HK-2 (cell line): ENCODE data around the gene WDR27.
"Not testable (repeated sequence)": the region's sequence is repeated elsewhere in the genome, so short reads cannot be mapped to it uniquely, and the experiment has no call there.

ENCODE experiments used
- DNase-seq: peaks from one replicate; pipeline ENCODE4 v3.0.0-alpha.2; 2018; ENCODE audit not compliant: unreplicated experiment

Gene WDR27

GRCh38 chr6:169441292-169441691, 260.5 kb downstream of the WDR27 start:
- no peak for DNase-seq

- no peak for DNase-seq
Observed at GRCh38 chr6:169439710-169440109, 262.1 kb downstream of the WDR27 start.

DNA sequence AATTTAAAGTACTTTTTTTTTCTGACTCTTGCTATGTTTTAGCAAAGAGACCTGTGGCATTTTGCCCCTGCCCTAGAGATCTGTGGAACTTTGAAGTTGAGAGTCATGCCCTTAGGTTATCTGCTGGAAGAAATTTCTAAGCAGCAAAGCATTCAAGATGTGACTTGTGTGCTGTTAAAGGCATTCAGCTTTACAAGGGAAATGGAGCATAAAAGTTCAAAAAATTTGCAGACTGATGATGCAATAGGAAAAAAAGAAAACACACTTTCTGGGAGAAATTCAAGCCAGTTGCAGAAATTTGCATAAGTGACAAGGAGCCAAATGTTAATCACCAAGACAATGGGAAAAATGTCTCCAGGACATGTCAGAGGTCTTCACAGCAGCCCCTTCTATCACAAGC, 267.3 kb downstream of the WDR27 start:
- DNase-seq: not testable (repeated sequence)

DNA sequence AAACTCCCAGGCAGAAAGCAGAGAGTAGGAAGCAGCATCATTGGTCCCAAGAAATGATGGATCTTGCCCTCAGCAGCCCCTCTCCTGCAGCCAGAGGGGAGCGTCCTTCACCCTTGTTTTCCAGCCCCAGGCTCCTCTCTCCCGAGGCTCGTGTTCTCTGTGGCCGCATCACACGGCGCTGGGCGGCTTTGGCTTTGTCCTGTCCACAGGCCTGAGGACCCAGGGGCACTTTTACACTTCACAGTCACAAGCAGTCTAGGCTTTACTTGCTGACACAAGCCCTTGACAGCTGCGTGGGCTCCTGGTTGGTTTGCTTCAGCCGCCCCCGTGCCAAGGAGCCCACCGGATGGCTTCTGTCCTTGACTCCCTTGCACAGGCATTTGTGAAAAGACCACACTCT, 272.8 kb downstream of the WDR27 start:
- no peak for DNase-seq

- DNase-seq: no peak
Observed at GRCh38 chr6:169428532-169428931, 273.3 kb downstream of the WDR27 start.

DNA sequence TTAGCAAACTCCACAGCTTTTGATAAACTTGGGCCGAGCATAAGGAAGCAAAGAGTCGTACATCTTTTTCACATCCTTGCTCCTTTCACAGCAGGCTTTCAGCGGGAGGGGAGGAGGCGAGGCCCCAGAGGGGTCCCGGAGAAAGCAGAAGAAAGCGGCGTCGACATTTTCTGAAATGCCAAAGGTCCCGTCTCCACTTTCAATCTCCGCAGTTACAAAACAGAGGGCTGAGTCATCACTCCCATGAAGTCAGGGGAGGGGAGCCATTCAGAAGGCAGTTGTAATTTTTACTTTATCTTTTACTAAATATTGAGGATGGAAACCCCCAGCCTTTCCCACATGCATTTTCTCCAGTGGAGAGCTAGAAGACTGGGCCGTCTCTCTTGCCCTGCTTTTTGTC, 274.0 kb downstream of the WDR27 start:
- no peak for DNase-seq

DNA sequence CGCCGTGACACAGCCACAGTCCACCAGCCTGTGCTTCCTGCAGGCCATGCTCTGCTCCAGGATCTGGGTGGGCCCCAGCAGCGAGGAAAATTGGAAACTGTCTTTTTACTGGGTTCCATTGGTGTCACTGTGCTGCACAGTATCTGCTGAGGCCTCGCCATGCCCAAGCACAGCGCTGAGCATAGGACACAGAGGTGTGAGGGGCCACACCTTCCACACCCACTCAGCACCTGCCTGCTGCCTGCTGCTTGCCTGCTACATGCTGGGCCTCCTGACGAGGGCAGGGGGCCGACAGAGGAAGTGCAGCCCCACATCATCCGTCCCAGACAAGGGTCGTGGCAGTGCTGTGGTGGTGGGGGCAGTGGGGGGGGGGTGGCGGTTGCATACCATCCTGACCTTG, 275.2 kb downstream of the WDR27 start:
- DNase-seq: no peak

- DNase-seq: no peak
Observed at GRCh38 chr6:169425628-169426370, 276.0 kb downstream of the WDR27 start.

- no peak for DNase-seq
Observed at GRCh38 chr6:169424821-169425240, 277.0 kb downstream of the WDR27 start.

DNA sequence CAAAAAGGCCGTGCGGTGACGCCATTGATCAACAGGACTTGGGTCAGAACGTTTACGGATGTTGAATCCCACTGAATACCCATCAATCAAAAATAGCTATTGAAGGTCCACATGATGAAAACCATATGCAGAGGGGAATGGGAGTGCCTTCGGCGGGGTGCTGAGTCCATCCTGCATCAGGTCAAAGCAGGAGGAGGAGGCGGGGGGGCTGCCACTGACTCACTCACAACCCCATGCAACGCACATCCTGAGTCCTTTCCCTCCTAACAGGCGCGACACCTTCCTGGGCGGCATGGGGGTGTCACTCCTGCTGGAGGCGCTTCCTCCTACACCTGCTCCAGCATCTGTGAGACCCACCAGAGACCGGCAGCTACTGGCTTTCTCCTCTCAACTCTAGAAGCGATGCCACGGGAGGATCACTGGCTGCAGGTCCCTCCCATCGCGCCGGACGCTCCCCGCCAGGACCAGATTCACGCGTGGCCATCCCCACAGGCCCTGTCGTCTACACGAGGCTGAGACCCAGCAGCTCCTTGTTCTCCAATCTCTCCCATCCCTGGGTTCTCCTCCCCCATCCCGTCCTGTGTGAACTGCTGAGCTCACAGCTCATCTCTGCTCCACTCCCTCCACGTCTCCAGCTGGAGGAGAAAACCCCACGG, 277.6 kb downstream of the WDR27 start:
- no peak for DNase-seq

DNA sequence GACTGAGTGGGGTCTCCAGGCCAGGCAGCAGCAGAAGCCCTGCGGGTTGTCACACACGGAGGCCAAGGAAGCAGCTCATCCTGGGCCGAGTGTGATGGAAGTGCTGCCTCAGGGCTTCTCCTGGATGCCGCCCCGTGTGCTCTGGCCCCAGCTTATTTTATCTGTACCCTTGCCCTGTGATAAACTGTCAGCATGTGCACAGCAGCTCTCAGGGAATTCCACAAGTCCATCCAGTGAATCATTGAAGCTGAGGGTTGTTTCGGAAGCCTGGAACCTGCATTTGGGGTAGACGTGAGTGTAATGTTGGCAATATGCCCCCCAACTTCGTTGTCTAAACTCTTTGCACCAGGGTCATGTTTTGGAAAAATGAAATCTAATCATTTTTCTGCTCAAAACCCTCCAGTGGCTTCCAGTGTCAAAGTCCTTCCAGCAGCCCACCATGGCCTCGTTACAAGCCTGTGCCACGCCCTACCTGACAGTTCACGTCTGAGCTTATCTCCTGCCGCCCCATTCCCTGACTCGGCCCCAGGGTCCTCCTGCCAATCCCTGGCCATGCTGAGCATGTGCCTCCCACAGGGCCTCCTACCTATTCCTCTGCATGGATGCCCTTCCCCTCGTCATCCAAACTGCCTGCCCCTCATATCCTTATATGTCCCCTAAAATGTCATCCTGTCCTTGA, 280.1 kb downstream of the WDR27 start:
- DNase-seq: no peak

DNA sequence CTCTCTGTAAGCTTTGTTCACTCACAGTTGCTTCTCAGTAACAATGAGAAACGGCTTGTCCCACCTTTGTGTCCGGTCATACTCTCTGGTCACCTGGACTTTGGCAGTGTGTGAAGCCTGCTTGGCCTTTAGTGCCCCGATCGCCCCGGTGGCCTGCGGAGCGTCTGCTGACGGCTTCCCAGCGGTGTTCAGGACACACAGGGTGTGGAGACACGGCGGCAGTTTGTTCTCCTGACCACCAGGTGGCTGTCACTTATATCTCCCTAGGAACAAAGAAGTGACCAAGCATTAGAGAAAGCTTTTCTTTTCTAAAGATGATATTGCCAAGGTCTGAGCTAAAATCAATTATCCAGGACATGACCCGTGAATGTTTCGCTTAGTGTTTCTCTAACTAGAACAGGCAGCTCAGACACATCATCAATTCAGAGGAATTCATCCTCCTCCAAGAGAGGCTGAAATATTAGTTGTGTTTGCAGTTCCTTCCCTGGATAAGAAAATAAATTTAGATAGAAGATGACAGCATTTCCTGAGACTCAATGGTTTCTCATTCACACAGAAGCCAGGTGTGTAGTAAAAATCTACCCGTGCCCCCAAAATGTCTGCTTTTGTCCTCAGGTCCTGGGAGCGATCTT, 280.8 kb downstream of the WDR27 start:
- peak; percentile 18 for DNase-seq

GRCh38 chr6:169417101-169417500, 284.7 kb downstream of the WDR27 start:
- DNase-seq: no peak

DNA sequence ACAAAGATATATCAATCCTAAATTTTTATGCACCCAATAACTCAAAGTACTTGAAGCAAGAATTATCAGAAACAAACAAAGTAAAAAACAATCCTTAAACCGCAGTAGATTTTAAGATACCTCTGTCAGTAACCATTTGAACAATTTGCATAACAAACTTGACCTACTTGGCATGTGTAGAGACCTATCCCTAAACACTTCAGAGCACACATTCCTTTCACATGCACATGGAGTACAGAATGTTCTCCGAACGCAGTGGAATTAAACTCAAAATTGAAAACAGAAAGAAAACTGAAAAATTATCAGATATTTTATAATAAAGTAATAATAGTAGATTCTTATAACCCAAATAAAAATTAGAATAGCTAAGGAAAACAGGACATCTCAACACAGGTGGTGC, 285.6 kb downstream of the WDR27 start:
- DNase-seq: no peak

- no peak for DNase-seq
Observed at GRCh38 chr6:169415179-169415578, 286.6 kb downstream of the WDR27 start.

GRCh38 chr6:169411722-169412121, 290.1 kb downstream of the WDR27 start:
- no peak for DNase-seq

DNA sequence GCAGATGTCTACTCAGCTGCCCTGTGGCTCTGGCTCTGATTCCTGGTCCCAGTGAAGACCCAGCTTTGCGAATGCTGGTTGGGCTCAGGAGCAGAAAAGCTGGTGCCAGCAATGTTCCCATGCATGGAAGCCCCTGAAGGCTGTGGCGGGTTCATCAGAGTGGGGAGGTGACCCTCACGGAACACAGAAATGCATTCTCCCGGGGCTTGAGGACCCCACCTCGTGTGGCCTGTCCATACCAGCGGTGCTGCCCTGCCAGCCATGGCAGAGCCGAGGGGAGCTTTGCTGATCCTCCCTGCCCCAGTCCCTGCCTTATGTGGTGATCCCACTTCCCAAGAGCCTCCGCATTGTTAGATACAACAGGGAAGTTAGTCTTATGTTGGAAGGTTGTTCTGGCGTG, 290.5 kb downstream of the WDR27 start:
- no peak for DNase-seq

DNA sequence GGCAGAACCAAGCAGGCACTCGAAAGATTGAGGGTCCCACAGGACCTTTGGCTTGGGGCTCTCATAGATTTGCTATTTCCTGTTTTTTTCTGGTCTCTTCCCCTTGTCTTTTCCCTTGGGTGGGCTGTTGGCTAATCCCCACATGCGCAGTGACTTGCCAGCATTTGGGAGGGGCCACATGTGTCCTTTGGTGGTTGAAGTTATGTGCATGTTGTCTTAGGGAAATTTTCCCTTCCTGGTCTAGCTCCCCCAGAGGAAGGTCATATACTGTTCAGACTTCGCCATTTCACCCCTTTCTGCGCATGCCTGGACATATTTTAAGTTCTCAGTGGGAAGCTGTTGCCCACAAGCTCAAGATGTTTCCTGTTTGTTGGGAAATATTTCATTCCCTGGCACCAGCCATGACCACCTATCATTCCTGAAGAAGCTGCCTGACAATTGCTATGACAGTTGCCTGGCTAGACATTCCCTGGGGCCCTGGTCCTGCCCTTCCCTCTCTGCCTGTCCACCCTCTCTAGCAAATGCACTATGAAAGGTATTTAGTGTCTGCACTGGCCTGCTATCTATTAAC, 292.0 kb downstream of the WDR27 start:
- no peak for DNase-seq

- no peak for DNase-seq
Observed at GRCh38 chr6:169407325-169407724, 294.5 kb downstream of the WDR27 start.
